Mesenteric fat pad (tissue), 1 donor: ENCODE measurements around the gene PML. TPM values are rescaled to one million over a fixed set of nuclear protein-coding genes. Genes with fewer than 3 reads are reported as not detected.

Experiments used
- total RNA-seq: library from RNA; stranded (reverse); fragmentation: NEBNext Ultra II Directional; extraction: Animal tissue kit (Norgen Biotek cat#: 25700); gene quantifications from one replicate; pipeline ENCODE4 v1.2.1, GENCODE V29; 2021
- donor health status: DM: yes; HTN: yes; CAD: no.

Gene PML
- total RNA-seq, 1 donor from 2014 or later, result 92.3 TPM

Other genes with a start within 250 kb of the PML start
- 5.0 TPM for gene INSYN1, start 241.4 kb upstream of the PML start, total RNA-seq
- gene TBC1D21, start 121.2 kb upstream of the PML start, total RNA-seq, result not detected
- gene LOXL1, start 68.3 kb upstream of the PML start, total RNA-seq, result 14.0 TPM
- 18.6 TPM for gene STOML1, start 2.4 kb upstream of the PML start, total RNA-seq
- gene GOLGA6A, start 87.8 kb downstream of the PML start, total RNA-seq, result not detected
- 0.61 TPM for gene ISLR2, start 135.9 kb downstream of the PML start, total RNA-seq
- 35.5 TPM for gene ISLR, start 179.0 kb downstream of the PML start, total RNA-seq
- not detected for gene STRA6, start 208.1 kb downstream of the PML start, total RNA-seq
- gene CCDC33, start 241.6 kb downstream of the PML start, total RNA-seq, result not detected